Neuronal stem cell (in vitro differentiated cells): ENCODE data around the gene TRUB1.

Source experiments
- DNase-seq: peaks from one replicate; pipeline ENCODE4 v3.0.0-alpha.2; 2013; ENCODE audit warnings: low spot score
- H2AFZ ChIP-seq: one replicate; pipeline ENCODE4 v1.6.1; 2013; ENCODE audit warnings: mild to moderate bottlenecking, low read length, inconsistent platforms
- H2AK5ac ChIP-seq: 2 replicates; pipeline ENCODE4 v1.6.1; 2013; ENCODE audit warnings: low read depth, mild to moderate bottlenecking, inconsistent platforms, low read length, moderate library complexity, mixed read lengths
- H2BK120ac ChIP-seq: 2 replicates; pipeline ENCODE4 v1.6.1; 2013; ENCODE audit warnings: low read depth, mild to moderate bottlenecking, inconsistent platforms, low read length, moderate library complexity, mixed read lengths
- H2BK12ac ChIP-seq: one replicate; pipeline ENCODE4 v1.6.1; 2013; ENCODE audit warnings: low read length, inconsistent platforms
- H2BK15ac ChIP-seq: 2 replicates; pipeline ENCODE4 v1.6.1; 2013; ENCODE audit warnings: mild to moderate bottlenecking, low read length, inconsistent platforms, mixed read lengths
- H2BK5ac ChIP-seq: one replicate; pipeline ENCODE4 v1.6.1; 2013; ENCODE audit warnings: inconsistent platforms, mild to moderate bottlenecking, low read length, moderate library complexity
- H3K14ac ChIP-seq: one replicate; pipeline ENCODE4 v1.6.1; 2013; ENCODE audit warnings: low read length, inconsistent platforms
- H3K18ac ChIP-seq: 2 replicates; pipeline ENCODE4 v1.6.1; 2013; ENCODE audit warnings: low read length, inconsistent platforms
- H3K23ac ChIP-seq: 2 replicates; pipeline ENCODE4 v1.6.1; 2013; ENCODE audit warnings: low read depth, mild to moderate bottlenecking, mixed read lengths, low read length, inconsistent platforms; ENCODE audit not compliant: poor library complexity
- H3K27ac ChIP-seq: replicated peaks from 3 replicates; pipeline ENCODE4 v1.5.1; 2013; ENCODE audit warnings: low read length, inconsistent platforms
- H3K27me3 ChIP-seq, 3 experiments: 2 replicates each; pipeline ENCODE4 v1.6.1; 2013; ENCODE audit warnings: low read length in 3 of 3, mild to moderate bottlenecking in 2 of 3, inconsistent platforms in 1 of 3, low read depth in 1 of 3, mixed read lengths in 1 of 3, moderate library complexity in 1 of 3; ENCODE audit not compliant: control insufficient read depth in 3 of 3, insufficient read depth in 3 of 3
- H3K36me3 ChIP-seq, 2 donors: replicated peaks in 1 of 2; 2 replicates each; pipeline ENCODE4 v1.6.1; 2013; ENCODE audit warnings: low read length in 2 of 2; ENCODE audit not compliant: control insufficient read depth in 2 of 2, insufficient read depth in 2 of 2
- H3K4ac ChIP-seq: 2 replicates; pipeline ENCODE4 v1.6.1; 2013; ENCODE audit warnings: inconsistent platforms, mild to moderate bottlenecking, low read length, moderate library complexity
- H3K4me1 ChIP-seq, 2 donors: 1 replicate in 1 of 2; 2 replicates in 1 of 2; pipeline ENCODE4 v1.6.1; 2013; ENCODE audit warnings: low read length in 2 of 2, low read depth in 1 of 2; ENCODE audit not compliant: control insufficient read depth in 2 of 2, insufficient read depth in 1 of 2
- H3K4me2 ChIP-seq: one replicate; pipeline ENCODE4 v1.6.1; 2013; ENCODE audit warnings: mild to moderate bottlenecking, low read length, inconsistent platforms; ENCODE audit not compliant: insufficient read depth, poor library complexity, severe bottlenecking
- H3K4me3 ChIP-seq, 2 donors: 2 replicates each; pipeline ENCODE4 v1.5.1; 2013; ENCODE audit warnings: low read length in 2 of 2, mild to moderate bottlenecking in 2 of 2, inconsistent platforms in 1 of 2, moderate library complexity in 1 of 2
- H3K79me1 ChIP-seq: one replicate; pipeline ENCODE4 v1.6.1; 2013; ENCODE audit warnings: low read depth, mild to moderate bottlenecking, inconsistent platforms, low read length, moderate library complexity
- H3K9ac ChIP-seq: one replicate; pipeline ENCODE4 v1.6.1; 2013; ENCODE audit warnings: mild to moderate bottlenecking, low read depth, low read length, inconsistent platforms; ENCODE audit not compliant: poor library complexity
- H3K9me3 ChIP-seq, 2 donors: replicated peaks in 1 of 2; 2 replicates each; pipeline versions ENCODE3 to v1.6.1; 2013; ENCODE audit warnings: low read length in 2 of 2, mild to moderate bottlenecking in 2 of 2, inconsistent platforms in 1 of 2, low read depth in 1 of 2, mixed read lengths in 1 of 2, moderate library complexity in 1 of 2; ENCODE audit not compliant: control insufficient read depth in 2 of 2, insufficient read depth in 1 of 2
- H4K8ac ChIP-seq: one replicate; pipeline ENCODE4 v1.6.1; 2013; ENCODE audit warnings: low read depth, mild to moderate bottlenecking, inconsistent platforms, low read length, moderate library complexity
- H4K91ac ChIP-seq: one replicate; pipeline ENCODE4 v1.6.1; 2013; ENCODE audit warnings: low read length, low read depth, mild to moderate bottlenecking, inconsistent platforms; ENCODE audit not compliant: poor library complexity
- WGBS, 2 donors: extraction: QIAGEN DNeasy Blood & Tissue Kit; methylation state at CpG; one replicate each; pipeline ENCODE4 v1.1.7; 2013; ENCODE audit warnings: missing lambda C conversion rate in 2 of 2, mixed read lengths in 1 of 2; ENCODE audit not compliant: insufficient read length in 2 of 2, insufficient replicate concordance in 1 of 2; ENCODE audit errors: extremely low coverage in 2 of 2; 5-methylcytosine and 5-hydroxymethylcytosine counted together

Gene TRUB1

GRCh38 chr10:114974625-114975024 is 36.6 kb downstream of the TRUB1 start:
- H2AK5ac ChIP-seq: no peak overlapping the region
- no peak overlapping the region for H2BK120ac ChIP-seq
- no peaks in the 10 kb centered on the region for H3K27me3 ChIP-seq
- H3K4ac ChIP-seq: no peak overlapping the region
- no peak overlapping the region for H3K4me3 ChIP-seq
- no peak overlapping the region for H3K18ac ChIP-seq
- WGBS, 2 donors: no CpG with 5 or more reads among the region's 5 CpGs
- H2BK15ac ChIP-seq: no peak overlapping the region
- H3K14ac ChIP-seq: no peak overlapping the region
- no peak overlapping the region for H2AFZ ChIP-seq
- no peaks in the 10 kb centered on the region for H3K79me1 ChIP-seq
- H3K9ac ChIP-seq: no peak overlapping the region
- no peaks in the 10 kb centered on the region for H3K9me3 ChIP-seq
- no peak overlapping the region for H3K27ac ChIP-seq
- no peak overlapping the region for H2BK5ac ChIP-seq
- H2BK12ac ChIP-seq: no peak overlapping the region
- H3K4me1 ChIP-seq: peaks cover 4 to 5% of the 10 kb centered on the region in 2 donors
- H4K91ac ChIP-seq: no peak overlapping the region
- H3K36me3 ChIP-seq: peaks cover 0 to 56% of the 10 kb centered on the region in 2 donors
- no peak overlapping the region for H4K8ac ChIP-seq
- no peak overlapping the region for H3K23ac ChIP-seq
- no peak overlapping the region for H3K4me2 ChIP-seq
- no peak for DNase-seq

- H3K79me1 ChIP-seq: no peaks in the 10 kb centered on the region
- no peak overlapping the region for H2BK120ac ChIP-seq
- H3K18ac ChIP-seq: no peak overlapping the region
- DNase-seq: no peak
- no peak overlapping the region for H4K91ac ChIP-seq
- no CpG with 5 or more reads among the region's 3 CpGs for WGBS, 2 donors
- no peak overlapping the region for H3K4ac ChIP-seq
- H3K36me3 ChIP-seq: peaks cover 0 to 60% of the 10 kb centered on the region in 2 donors
- no peak overlapping the region for H3K27ac ChIP-seq
- no peak overlapping the region for H4K8ac ChIP-seq
- no peak overlapping the region for H2BK5ac ChIP-seq
- H3K9ac ChIP-seq: no peak overlapping the region
- H3K4me3 ChIP-seq: no peak overlapping the region
- H3K27me3 ChIP-seq: no peaks in the 10 kb centered on the region
- H3K23ac ChIP-seq: no peak overlapping the region
- no peaks in the 10 kb centered on the region for H3K9me3 ChIP-seq
- H2BK15ac ChIP-seq: no peak overlapping the region
- H3K14ac ChIP-seq: no peak overlapping the region
- peaks cover 4 to 5% of the 10 kb centered on the region in 2 donors for H3K4me1 ChIP-seq
- H2AK5ac ChIP-seq: no peak overlapping the region
- no peak overlapping the region for H2BK12ac ChIP-seq
- H2AFZ ChIP-seq: no peak overlapping the region
- H3K4me2 ChIP-seq: no peak overlapping the region
Observed at GRCh38 chr10:114975091-114975490, 37.1 kb downstream of the TRUB1 start.

GRCh38 chr10:114982989-114983388 is 45.0 kb downstream of the TRUB1 start:
- no peak overlapping the region for H2BK15ac ChIP-seq
- no peak overlapping the region for H3K4me3 ChIP-seq
- no peak overlapping the region for H3K23ac ChIP-seq
- H2BK12ac ChIP-seq: no peak overlapping the region
- no peak overlapping the region for H3K9ac ChIP-seq
- no peak overlapping the region for H2AFZ ChIP-seq
- H3K18ac ChIP-seq: no peak overlapping the region
- H2BK120ac ChIP-seq: no peak overlapping the region
- H3K27ac ChIP-seq: no peak overlapping the region
- no peaks in the 10 kb centered on the region for H3K79me1 ChIP-seq
- DNase-seq: no peak
- H3K4ac ChIP-seq: no peak overlapping the region
- no peak overlapping the region for H4K8ac ChIP-seq
- no peak overlapping the region for H2AK5ac ChIP-seq
- H2BK5ac ChIP-seq: no peak overlapping the region
- no peaks in the 10 kb centered on the region for H3K27me3 ChIP-seq
- H4K91ac ChIP-seq: no peak overlapping the region
- no peak overlapping the region for H3K14ac ChIP-seq
- no peaks in the 10 kb centered on the region for H3K4me1 ChIP-seq
- peaks cover 0 to 36% of the 10 kb centered on the region in 2 donors for H3K9me3 ChIP-seq
- H3K36me3 ChIP-seq: peaks cover 0 to 24% of the 10 kb centered on the region in 2 donors
- H3K4me2 ChIP-seq: no peak overlapping the region

- no peak overlapping the region for H2BK12ac ChIP-seq
- no peak for DNase-seq
Observed at GRCh38 chr10:114987995-114988394, 50.0 kb downstream of the TRUB1 start.

More at GRCh38 chr10:114987995-114988394, 50.0 kb downstream of the TRUB1 start:
- Histone ChIP-seq H3K4me3 (no peak overlapping the region), H2BK120ac (no peak overlapping the region), H2BK5ac (no peak overlapping the region), H3K9ac (no peak overlapping the region), H3K79me1 (no peaks in the 10 kb centered on the region), H3K14ac (no peak overlapping the region), H4K91ac (no peak overlapping the region), H3K4ac (no peak overlapping the region), H3K9me3 (peaks cover 0 to 28% of the 10 kb centered on the region in 2 donors), H4K8ac (no peak overlapping the region), H3K36me3 (peaks cover 0 to 4% of the 10 kb centered on the region in 2 donors), H3K27ac (no peak overlapping the region), H3K4me1 (no peaks in the 10 kb centered on the region), H2AK5ac (no peak overlapping the region), H3K23ac (no peak overlapping the region), H3K4me2 (no peak overlapping the region), H2BK15ac (no peak overlapping the region), H3K18ac (no peak overlapping the region), H2AFZ (no peak overlapping the region), H3K27me3 (no peaks in the 10 kb centered on the region)
- WGBS, 2 donors: no CpG with 5 or more reads among the region's 1 CpG
